ENCODE results near the gene ARHGAP32. TPM values are rescaled to one million over a fixed set of nuclear protein-coding genes. Genes with fewer than 3 reads are reported as not detected.

ARHGAP32 gene
- total RNA-seq, 1 donor, result 20.1 TPM

GRCh38 chr11:129117595-129118350 lies 74.4 kb downstream of the ARHGAP32 start:
- peak; percentile 87 for DNase-seq (ENCODE audit: low read depth)
- no peak overlapping the region for H3K4me3 ChIP-seq (ENCODE audit: low read depth, low read length)
- peak; percentile 90 for TF ChIP-seq CTCF (IDR thresholded peaks at IDR 0.05; ENCODE audit: insufficient read depth, low read length)

- no peak for TF ChIP-seq CTCF (IDR thresholded peaks at IDR 0.05; ENCODE audit: insufficient read depth, low read length)
- H3K4me3 ChIP-seq (ENCODE audit: low read depth, low read length), result no peak overlapping the region
- DNase-seq (ENCODE audit: low read depth), result peak; percentile 67
These were observed 76.2 kb downstream of the ARHGAP32 start for GRCh38 chr11:129115652-129116586.

- DNase-seq (ENCODE audit: low read depth), result no peak
- H3K4me3 ChIP-seq (ENCODE audit: low read depth, low read length), result no peak overlapping the region
- TF ChIP-seq CTCF (IDR thresholded peaks at IDR 0.05; ENCODE audit: insufficient read depth, low read length), result no peak
These were observed 82.4 kb downstream of the ARHGAP32 start for GRCh38 chr11:129109701-129110100.

GRCh38 chr11:129106788-129107187 lies 85.3 kb downstream of the ARHGAP32 start:
- no peak for TF ChIP-seq CTCF (IDR thresholded peaks at IDR 0.05; ENCODE audit: insufficient read depth, low read length)
- no peak overlapping the region for H3K4me3 ChIP-seq (ENCODE audit: low read depth, low read length)
- no peak for DNase-seq (ENCODE audit: low read depth)

- DNase-seq (ENCODE audit: low read depth), result no peak
- no peak overlapping the region for H3K4me3 ChIP-seq (ENCODE audit: low read depth, low read length)
- no peak for TF ChIP-seq CTCF (IDR thresholded peaks at IDR 0.05; ENCODE audit: insufficient read depth, low read length)
These were observed 89.4 kb downstream of the ARHGAP32 start for GRCh38 chr11:129102756-129103155.

- no peak overlapping the region for H3K4me3 ChIP-seq (ENCODE audit: low read depth, low read length)
- no peak for TF ChIP-seq CTCF (IDR thresholded peaks at IDR 0.05; ENCODE audit: insufficient read depth, low read length)
- DNase-seq (ENCODE audit: low read depth), result no peak
These were observed 89.9 kb downstream of the ARHGAP32 start for GRCh38 chr11:129102225-129102624.
